22Rv1 (cell line): Measurements from ENCODE around the gene FOXO6.

Experiments used
- H3K27ac ChIP-seq: fragments of 450-650 bp; 2 replicates; pipeline ENCODE4 v1.5.1; 2017
- CTCF ChIP-seq: fragments of 450-650 bp; IDR thresholded peaks from 2 replicates; pipeline ENCODE4 v1.5.1; 2017; ENCODE audit warnings: mild to moderate bottlenecking
- ZFX ChIP-seq: fragments of 450-650 bp; IDR thresholded peaks from 2 replicates; pipeline ENCODE4 v1.6.1; 2017; ENCODE audit warnings: antibody characterized with exemption, borderline replicate concordance

The FOXO6 gene

GRCh38 chr1:41341365-41341683 lies 19.9 kb upstream of the FOXO6 start:
- H3K27ac ChIP-seq, result peak overlapping the region; percentile 49
- TF ChIP-seq CTCF (no peak), ZFX (no peak)

- H3K27ac ChIP-seq, result peak overlapping the region; percentile 49
- TF ChIP-seq CTCF (no peak), ZFX (no peak)
Observed at GRCh38 chr1:41341772-41342562, 19.3 kb upstream of the FOXO6 start.

GRCh38 chr1:41342774-41343355 lies 18.4 kb upstream of the FOXO6 start:
- TF ChIP-seq ZFX (no peak), CTCF (no peak)
- H3K27ac ChIP-seq, result no peak overlapping the region

GRCh38 chr1:41343790-41344699 lies 17.2 kb upstream of the FOXO6 start:
- TF ChIP-seq CTCF (no peak), ZFX (no peak)
- H3K27ac ChIP-seq, result no peak overlapping the region

GRCh38 chr1:41344708-41345159 lies 16.5 kb upstream of the FOXO6 start:
- no peak overlapping the region for H3K27ac ChIP-seq
- no peak for TF ChIP-seq ZFX
- no peak for TF ChIP-seq CTCF

GRCh38 chr1:41345434-41346075 lies 15.7 kb upstream of the FOXO6 start:
- H3K27ac ChIP-seq, result no peak overlapping the region
- no peak for TF ChIP-seq CTCF
- TF ChIP-seq ZFX, result no peak
